Measurements from ENCODE around the gene VPS35. TPM values are rescaled to one million over a fixed set of nuclear protein-coding genes. Genes with fewer than 3 reads are reported as not detected.
"Not testable (repeated sequence)": the region's sequence is repeated elsewhere in the genome, so short reads cannot be mapped to it uniquely, and the experiment has no call there.

The VPS35 gene
- polyA plus RNA-seq, 1 experiment: 26.4 TPM

- no peak for DNase-seq (ENCODE audit: low read depth)
Observed at GRCh38 chr16:46688101-46688653, 801 bp downstream of the VPS35 start.

GRCh38 chr16:46687486-46687885 lies 1.5 kb downstream of the VPS35 start:
- DNase-seq (ENCODE audit: low read depth): no peak
- H3K36me3 ChIP-seq (ENCODE audit: control insufficient read depth, insufficient read depth, low read length): no peaks in the 10 kb centered on the region
- H3K27me3 ChIP-seq (ENCODE audit: control insufficient read depth, insufficient read depth, low read length): no peaks in the 10 kb centered on the region
- H3K4me3 ChIP-seq (ENCODE audit: low read depth, low read length): peak overlapping the region; percentile 81
- no peak for TF ChIP-seq CTCF (IDR thresholded peaks at IDR 0.05; ENCODE audit: insufficient read depth, low read depth, low read length)
- POLR2A ChIA-PET: no interaction called here
- CTCF ChIA-PET: no interaction called here

More at GRCh38 chr16:46688101-46688653, 801 bp downstream of the VPS35 start:
- CTCF ChIA-PET: no interaction called here
- peak overlapping the region; percentile 81 for H3K4me3 ChIP-seq (ENCODE audit: low read depth, low read length)
- H3K27me3 ChIP-seq (ENCODE audit: control insufficient read depth, insufficient read depth, low read length): no peaks in the 10 kb centered on the region
- POLR2A ChIA-PET: no interaction called here
- TF ChIP-seq CTCF (IDR thresholded peaks at IDR 0.05; ENCODE audit: insufficient read depth, low read depth, low read length): no peak; the same call in 1 of the 2 replicates
- H3K36me3 ChIP-seq (ENCODE audit: control insufficient read depth, insufficient read depth, low read length): no peaks in the 10 kb centered on the region

GRCh38 chr16:46686815-46687473 lies 2.0 kb downstream of the VPS35 start:
- TF ChIP-seq CTCF (IDR thresholded peaks at IDR 0.05; ENCODE audit: insufficient read depth, low read depth, low read length): no peak
- ChIA-PET CTCF (interaction anchor here (1.0 to 1.3 kb wide), 2 partner anchors 9 to 13 kb away, joined by 3 to 4 read pairs; no protein-coding TSS in a partner anchor), POLR2A (no interaction called here)
- Histone ChIP-seq H3K4me3 (ENCODE audit: low read depth, low read length) (no peak overlapping the region), H3K27me3 (ENCODE audit: control insufficient read depth, insufficient read depth, low read length) (no peaks in the 10 kb centered on the region), H3K36me3 (ENCODE audit: control insufficient read depth, insufficient read depth, low read length) (no peaks in the 10 kb centered on the region)
- no peak for DNase-seq (ENCODE audit: low read depth)

- H3K4me3 ChIP-seq (ENCODE audit: low read depth, low read length); POLR2A ChIA-PET; DNase-seq (ENCODE audit: low read depth); H3K27me3 ChIP-seq (ENCODE audit: control insufficient read depth, insufficient read depth, low read length); H3K36me3 ChIP-seq (ENCODE audit: control insufficient read depth, insufficient read depth, low read length): not testable (repeated sequence)
- CTCF ChIA-PET: interaction anchor here (1.9 kb wide), 1 partner anchor 8 kb away, joined by 10 read pairs; no protein-coding TSS in a partner anchor
Observed at GRCh38 chr16:46681867-46682266, 7.1 kb downstream of the VPS35 start.

GRCh38 chr16:46677943-46678342 lies 11.0 kb downstream of the VPS35 start:
- not testable (repeated sequence) for DNase-seq (ENCODE audit: low read depth); H3K4me3 ChIP-seq (ENCODE audit: low read depth, low read length); H3K36me3 ChIP-seq (ENCODE audit: control insufficient read depth, insufficient read depth, low read length); H3K27me3 ChIP-seq (ENCODE audit: control insufficient read depth, insufficient read depth, low read length)
- ChIA-PET CTCF (interaction anchor here (1.0 to 2.8 kb wide), 3 partner anchors 9 to 123 kb away, joined by 3 to 10 read pairs (median 4); no protein-coding TSS in a partner anchor), POLR2A (interaction anchor here (0.7 kb wide), 1 partner anchor 105 kb away, joined by 7 read pairs; no protein-coding TSS in a partner anchor)

- peak; percentile 96 for TF ChIP-seq CTCF (IDR thresholded peaks at IDR 0.05; ENCODE audit: insufficient read depth, low read depth, low read length)
- POLR2A ChIA-PET: interaction anchor here (0.6 kb wide), 1 partner anchor 11 kb away, joined by 3 read pairs; no protein-coding TSS in a partner anchor
- Histone ChIP-seq H3K27me3 (ENCODE audit: control insufficient read depth, insufficient read depth, low read length) (no peaks in the 10 kb centered on the region), H3K4me3 (ENCODE audit: low read depth, low read length) (no peak overlapping the region), H3K36me3 (ENCODE audit: control insufficient read depth, insufficient read depth, low read length) (peaks cover 9% of the 10 kb centered on the region)
- DNase-seq (ENCODE audit: low read depth): no peak
- CTCF ChIA-PET: interaction anchor here (0.6 to 3.6 kb wide), 15 partner anchors 9 to 394 kb away, joined by 3 to 43 read pairs (median 5); no protein-coding TSS in a partner anchor
Observed at GRCh38 chr16:46673320-46674013, 15.5 kb downstream of the VPS35 start.

Data from BJ (cell line).